Sigmoid colon (tissue), 7 donors: ENCODE results near the gene KIF26B. TPM values are rescaled to one million over a fixed set of nuclear protein-coding genes. Genes with fewer than 3 reads are reported as not detected.
"Not testable (repeated sequence)": the region's sequence is repeated elsewhere in the genome, so short reads cannot be mapped to it uniquely, and the experiment has no call there.

Experiments used
- DNase-seq: peaks from one replicate; pipeline ENCODE4 v3.0.0-alpha.2; 2019
- H3K27ac ChIP-seq, 4 donors: fragments of 200-600 bp; sonication (generic); one replicate each; pipeline ENCODE4 v1.5.1; 2016 to 2019; ENCODE audit warnings: mild to moderate bottlenecking in 1 of 4
- H3K27me3 ChIP-seq, 3 donors: fragments of 200-600 bp; sonication (generic); one replicate each; pipeline ENCODE4 v1.5.1; 2019; ENCODE audit warnings: mild to moderate bottlenecking in 1 of 3
- H3K36me3 ChIP-seq, 4 donors: fragments of 200-600 bp; sonication (generic); one replicate each; pipeline ENCODE4 v1.5.1; 2016 to 2019
- H3K4me1 ChIP-seq, 4 donors: fragments of 200-600 bp; sonication (generic); one replicate each; pipeline ENCODE4 v1.5.1; 2017 to 2019
- H3K4me3 ChIP-seq, 4 donors: fragments of 200-600 bp; sonication (generic); one replicate each; pipeline ENCODE4 v1.5.1; 2017 to 2019; ENCODE audit warnings: mild to moderate bottlenecking in 2 of 4, moderate library complexity in 1 of 4
- H3K9me3 ChIP-seq, 4 donors: fragments of 200-600 bp in 3 of 4; sonication (generic) in 3 of 4; one replicate each; pipeline versions ENCODE4 v1.5.1 to v1.6.1; 2013 to 2019
- EP300 ChIP-seq, 4 donors: sonication (generic); formaldehyde crosslinking; IDR thresholded peaks; one replicate each; pipeline ENCODE4 v1.6.1; 2017; ENCODE audit warnings: antibody characterized with exemption in 4 of 4
- POLR2A ChIP-seq, 2 donors: fragments of 450-650 bp; IDR thresholded peaks; one replicate each; pipeline ENCODE4 v1.6.1; 2016; ENCODE audit warnings: antibody characterized with exemption in 2 of 2, mild to moderate bottlenecking in 2 of 2, moderate library complexity in 2 of 2
- POLR2AphosphoS5 ChIP-seq, 4 donors: sonication (generic); formaldehyde crosslinking; IDR thresholded peaks; one replicate each; pipeline ENCODE4 v1.6.1; 2017; ENCODE audit warnings: antibody characterized with exemption in 4 of 4
- WGBS, 2 donors: extraction: QIAGEN DNeasy Blood & Tissue Kit; methylation state at CpG; one replicate each; pipeline ENCODE4 v1.1.7; 2013; 5-methylcytosine and 5-hydroxymethylcytosine counted together
- intact Hi-C: fragments of 100-400 bp; cut with DNase I; formaldehyde crosslinking; loops from one replicate; pipeline ENCODE4 v1.15.1; 2023
- polyA plus RNA-seq, 3 donors: library from polyadenylated mRNA; stranded (reverse); fragments of 200-250 nt; gene quantifications; one replicate each; pipeline ENCODE4 v1.2.3, GENCODE V29; 2013
- total RNA-seq, 4 donors: library from RNA; depleted of rRNA; stranded (reverse); fragments of >200 nt; gene quantifications; one replicate each; pipeline ENCODE4 v1.1.0, GENCODE V29; 2016
- TF ChIP-seq, protein P1 (sequence below), 4 experiments: fragments of 450-650 bp in 3 of 4; fragments of 200-600 bp in 1 of 4; IDR thresholded peaks; one replicate each; pipeline ENCODE4 v1.5.1; 2016 to 2019; ENCODE audit warnings: antibody characterized with exemption in 4 of 4, mild to moderate bottlenecking in 3 of 4, moderate library complexity in 2 of 4
- donor health status: healthy with polysubstance abuse.
- donor health status: Bipolar disorder and iron deficiency.
- donor health status: healthy.

The KIF26B gene
- total and polyA plus RNA-seq, 7 donors: under 0.01 to 5.5 (median 1.4) TPM; not detected in 1

DNA sequence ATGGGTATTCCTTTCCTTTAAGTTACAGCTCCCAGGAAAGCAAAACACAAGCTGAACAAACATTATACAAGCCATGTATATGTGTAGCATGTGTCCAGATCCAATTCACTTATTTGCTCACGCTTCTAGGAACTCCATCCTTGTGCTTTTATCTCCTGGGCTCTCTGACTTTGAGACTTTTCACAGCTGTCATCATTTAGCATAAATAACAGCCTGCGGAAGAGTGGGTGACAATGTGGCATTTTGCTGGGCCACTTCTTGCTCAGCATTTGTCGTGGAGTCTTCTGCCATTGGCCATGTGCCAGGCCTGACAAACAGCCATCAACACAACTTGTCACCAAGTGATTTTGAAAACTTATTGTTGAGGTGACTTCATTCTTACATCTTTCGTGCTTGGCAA lies 164.3 kb downstream of the KIF26B start:
- TF ChIP-seq, protein P1, sequence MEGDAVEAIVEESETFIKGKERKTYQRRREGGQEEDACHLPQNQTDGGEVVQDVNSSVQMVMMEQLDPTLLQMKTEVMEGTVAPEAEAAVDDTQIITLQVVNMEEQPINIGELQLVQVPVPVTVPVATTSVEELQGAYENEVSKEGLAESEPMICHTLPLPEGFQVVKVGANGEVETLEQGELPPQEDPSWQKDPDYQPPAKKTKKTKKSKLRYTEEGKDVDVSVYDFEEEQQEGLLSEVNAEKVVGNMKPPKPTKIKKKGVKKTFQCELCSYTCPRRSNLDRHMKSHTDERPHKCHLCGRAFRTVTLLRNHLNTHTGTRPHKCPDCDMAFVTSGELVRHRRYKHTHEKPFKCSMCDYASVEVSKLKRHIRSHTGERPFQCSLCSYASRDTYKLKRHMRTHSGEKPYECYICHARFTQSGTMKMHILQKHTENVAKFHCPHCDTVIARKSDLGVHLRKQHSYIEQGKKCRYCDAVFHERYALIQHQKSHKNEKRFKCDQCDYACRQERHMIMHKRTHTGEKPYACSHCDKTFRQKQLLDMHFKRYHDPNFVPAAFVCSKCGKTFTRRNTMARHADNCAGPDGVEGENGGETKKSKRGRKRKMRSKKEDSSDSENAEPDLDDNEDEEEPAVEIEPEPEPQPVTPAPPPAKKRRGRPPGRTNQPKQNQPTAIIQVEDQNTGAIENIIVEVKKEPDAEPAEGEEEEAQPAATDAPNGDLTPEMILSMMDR (IDR thresholded peaks at IDR 0.05): no peak
- TF ChIP-seq EP300 (IDR thresholded peaks at IDR 0.05): no peak
- TF ChIP-seq POLR2AphosphoS5 (IDR thresholded peaks at IDR 0.05): no peak
- no peak for TF ChIP-seq POLR2A (IDR thresholded peaks at IDR 0.05)
- Histone ChIP-seq H3K4me1 (no peaks in the 10 kb centered on the region), H3K9me3 (no peaks in the 10 kb centered on the region), H3K27ac (no peak overlapping the region), H3K36me3 (no peaks in the 10 kb centered on the region), H3K4me3 (no peak overlapping the region), H3K27me3 (no peaks in the 10 kb centered on the region)
- no peak for DNase-seq
- 44 to 66% methylated on average over 4 of the region's 4 CpGs for WGBS, 2 donors
- intact Hi-C loops: no loop called here

DNA sequence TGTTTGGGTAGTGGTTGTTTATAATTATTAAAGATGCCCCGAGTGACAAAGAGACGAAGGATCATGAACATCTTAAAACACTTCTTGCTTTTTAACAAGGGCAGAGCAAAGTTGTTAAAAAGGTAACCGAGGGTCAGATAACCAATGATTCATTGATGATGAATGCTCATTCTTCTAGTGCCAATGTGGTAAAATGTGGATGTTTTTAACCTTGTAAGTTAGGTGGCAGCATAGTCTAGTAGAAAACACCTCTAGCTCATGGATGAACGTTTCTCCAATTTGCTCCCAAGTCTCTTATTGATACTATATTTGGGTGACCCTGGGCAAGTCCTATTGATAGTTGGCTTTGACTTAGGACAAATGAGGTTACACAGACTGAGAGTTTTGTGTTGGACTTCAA lies 167.9 kb downstream of the KIF26B start:
- no peaks in the 10 kb centered on the region for H3K4me1 ChIP-seq
- intact Hi-C loops: no loop called here
- H3K27me3 ChIP-seq: no peaks in the 10 kb centered on the region
- no peak overlapping the region for H3K27ac ChIP-seq
- H3K4me3 ChIP-seq: no peak overlapping the region
- DNase-seq: no peak
- H3K9me3 ChIP-seq: no peaks in the 10 kb centered on the region
- no peaks in the 10 kb centered on the region for H3K36me3 ChIP-seq
- 58 to 61% methylated on average over 4 of the region's 4 CpGs for WGBS, 2 donors
- TF ChIP-seq, protein P1 (IDR thresholded peaks at IDR 0.05): no peak
- no peak for TF ChIP-seq EP300 (IDR thresholded peaks at IDR 0.05)
- TF ChIP-seq POLR2AphosphoS5 (IDR thresholded peaks at IDR 0.05): no peak
- TF ChIP-seq POLR2A (IDR thresholded peaks at IDR 0.05): no peak

DNA sequence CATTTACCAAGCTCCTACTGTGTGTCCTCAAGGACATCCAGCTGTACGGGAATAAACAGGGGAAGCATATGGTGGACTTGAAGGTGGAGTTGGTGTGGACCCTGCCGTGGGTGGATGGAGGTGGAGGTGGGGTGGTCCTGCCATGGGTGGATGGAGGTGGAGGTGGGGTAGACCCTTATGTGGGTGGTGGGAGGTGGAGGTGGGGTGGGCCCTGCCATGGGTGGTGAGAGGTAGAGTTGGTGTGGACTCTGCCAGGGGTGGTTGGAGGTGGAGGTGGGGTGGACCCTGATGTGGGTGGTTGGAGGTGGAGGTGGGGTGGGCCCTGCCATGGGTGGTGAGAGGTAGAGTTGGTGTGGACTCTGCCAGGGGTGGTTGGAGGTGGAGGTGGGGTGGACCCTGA lies 169.0 kb downstream of the KIF26B start:
- H3K9me3 ChIP-seq, DNase-seq, H3K4me3 ChIP-seq, H3K27me3 ChIP-seq, intact Hi-C loops, H3K27ac ChIP-seq, H3K4me1 ChIP-seq, H3K36me3 ChIP-seq: not testable (repeated sequence)
- WGBS, 2 donors: 80 to 89% methylated on average over 2 of the region's 2 CpGs

DNA sequence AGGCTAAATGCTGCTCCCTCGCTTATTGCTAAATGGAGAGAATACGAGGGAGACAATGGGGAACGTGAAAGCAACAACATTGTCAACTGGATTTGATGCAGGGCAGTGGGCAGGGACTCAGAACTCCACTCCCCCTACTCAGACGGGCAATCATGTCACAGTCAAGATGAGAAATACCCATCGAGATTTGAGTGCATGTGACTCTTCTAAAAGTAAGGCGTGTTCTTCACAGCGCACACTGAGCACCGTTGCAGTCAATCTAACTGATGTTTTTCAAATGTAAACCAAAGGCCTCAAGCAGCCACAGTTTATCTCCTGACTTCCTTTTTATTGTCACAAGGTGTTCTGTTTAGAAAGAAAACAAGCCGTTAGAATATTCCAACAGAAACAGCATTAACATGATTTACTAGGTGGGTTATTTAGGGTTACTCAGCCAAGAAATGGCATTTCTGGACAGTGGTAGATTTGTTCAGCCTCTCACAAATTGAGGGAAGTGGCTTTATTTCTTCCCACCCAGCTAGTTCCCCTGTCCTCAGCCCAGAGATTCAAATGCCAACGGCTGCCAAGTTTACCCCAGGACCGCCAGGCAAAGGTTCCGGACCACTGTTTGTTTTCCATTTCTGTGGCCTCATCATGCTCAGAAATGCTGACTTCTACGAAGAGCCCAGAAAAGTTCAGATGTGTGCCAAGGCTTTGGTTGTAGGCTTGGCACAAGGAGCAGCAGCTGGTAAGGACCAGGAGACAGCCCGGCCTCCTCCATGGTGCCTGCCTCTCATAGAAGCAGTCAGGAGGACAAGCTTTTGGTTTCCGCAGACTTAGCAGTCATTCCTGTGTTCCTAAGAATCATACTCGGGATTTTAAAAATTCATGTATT lies 171.4 kb downstream of the KIF26B start:
- no peaks in the 10 kb centered on the region for H3K9me3 ChIP-seq
- 75 to 84% methylated on average over 16 of the region's 16 CpGs for WGBS, 2 donors
- TF ChIP-seq, protein P1 (IDR thresholded peaks at IDR 0.05): no peak
- TF ChIP-seq EP300 (IDR thresholded peaks at IDR 0.05): no peak
- no peak for TF ChIP-seq POLR2A (IDR thresholded peaks at IDR 0.05)
- TF ChIP-seq POLR2AphosphoS5 (IDR thresholded peaks at IDR 0.05): no peak

DNA sequence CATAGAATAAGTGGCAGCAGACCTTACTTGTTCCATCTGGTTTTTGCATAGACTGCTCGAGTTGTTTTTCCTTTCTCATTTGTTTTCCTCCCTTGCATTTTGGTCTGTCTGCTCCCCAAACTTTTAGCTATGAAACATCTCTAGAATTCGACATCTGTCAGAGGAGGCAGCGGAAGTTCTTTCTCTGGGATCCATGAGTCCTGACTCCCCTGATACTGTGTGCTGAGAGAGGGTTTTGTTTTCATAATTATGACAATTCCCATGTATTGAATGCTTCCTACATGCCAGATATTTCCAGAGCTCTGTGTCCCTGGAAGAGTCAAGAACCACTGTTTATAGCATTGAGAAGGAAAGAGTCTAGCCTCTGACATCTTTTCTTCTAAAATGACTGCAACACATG lies 172.6 kb downstream of the KIF26B start:
- no peak for TF ChIP-seq POLR2A (IDR thresholded peaks at IDR 0.05)
- TF ChIP-seq EP300 (IDR thresholded peaks at IDR 0.05): no peak
- TF ChIP-seq, protein P1 (IDR thresholded peaks at IDR 0.05): no peak
- no peak for TF ChIP-seq POLR2AphosphoS5 (IDR thresholded peaks at IDR 0.05)

More for the DNA sequence above, 171.4 kb downstream of the KIF26B start:
- H3K4me1 ChIP-seq: no peaks in the 10 kb centered on the region
- intact Hi-C loops: no loop called here
- DNase-seq: no peak
- H3K27ac ChIP-seq: no peak overlapping the region
- H3K36me3 ChIP-seq: no peaks in the 10 kb centered on the region
- H3K27me3 ChIP-seq: no peaks in the 10 kb centered on the region
- no peak overlapping the region for H3K4me3 ChIP-seq

More for the DNA sequence above, 172.6 kb downstream of the KIF26B start:
- DNase-seq: no peak
- no peaks in the 10 kb centered on the region for H3K9me3 ChIP-seq
- no peak overlapping the region for H3K27ac ChIP-seq
- no peaks in the 10 kb centered on the region for H3K27me3 ChIP-seq
- no peaks in the 10 kb centered on the region for H3K36me3 ChIP-seq
- no peak overlapping the region for H3K4me3 ChIP-seq
- 73 to 75% methylated on average over 3 of the region's 3 CpGs for WGBS, 2 donors
- intact Hi-C loops: no loop called here
- no peaks in the 10 kb centered on the region for H3K4me1 ChIP-seq
